SK-N-SH (cell line): ENCODE measurements around the gene HMGCL.

Experiments
- RFX5 ChIP-seq: IDR thresholded peaks from 2 replicates; pipeline ENCODE4 v1.6.1; 2012; ENCODE audit warnings: mild to moderate bottlenecking, improper control_type of control experiment, low read length
- RXRA ChIP-seq: IDR thresholded peaks from 2 replicates; pipeline ENCODE4 v1.4.0; 2012; ENCODE audit warnings: low read depth, mild to moderate bottlenecking, borderline replicate concordance
- TF ChIP-seq, protein P1 (sequence below): fragments of 200-600 bp; sonication (generic); IDR thresholded peaks from 2 replicates; pipeline ENCODE4 v1.6.1; 2017; ENCODE audit warnings: antibody characterized with exemption, mild to moderate bottlenecking, moderate library complexity
- TF ChIP-seq, protein P2 (sequence below): IDR thresholded peaks from 2 replicates; pipeline ENCODE4 v1.4.0; 2012; ENCODE audit warnings: low read depth, borderline replicate concordance
- TF ChIP-seq, protein P3 (sequence below): fragments of 150-350 bp; IDR thresholded peaks from 2 replicates; pipeline ENCODE4 v1.6.1; 2017; ENCODE audit warnings: antibody characterized with exemption, low read length, low read depth, borderline replicate concordance

DNA sequence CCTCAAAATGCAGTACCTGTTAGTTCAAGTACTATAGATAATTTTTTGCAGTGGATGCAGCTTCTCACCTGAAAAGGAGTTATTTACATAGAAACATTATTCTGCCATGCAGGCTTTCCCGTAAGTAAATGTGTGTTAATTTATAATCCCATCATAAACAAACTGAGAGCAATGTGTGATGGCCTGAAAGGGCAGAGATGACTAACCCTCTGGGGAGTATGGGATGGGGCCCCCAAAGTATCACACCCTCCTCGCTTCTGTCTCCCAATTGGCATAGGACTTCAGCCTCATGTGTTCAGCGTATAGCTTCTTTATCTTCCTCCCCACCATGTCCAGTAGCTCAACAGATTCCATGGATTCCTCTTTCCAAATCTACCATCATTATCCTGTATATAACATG is 7.6 kb downstream of the HMGCL start:
- TF ChIP-seq, protein P1, sequence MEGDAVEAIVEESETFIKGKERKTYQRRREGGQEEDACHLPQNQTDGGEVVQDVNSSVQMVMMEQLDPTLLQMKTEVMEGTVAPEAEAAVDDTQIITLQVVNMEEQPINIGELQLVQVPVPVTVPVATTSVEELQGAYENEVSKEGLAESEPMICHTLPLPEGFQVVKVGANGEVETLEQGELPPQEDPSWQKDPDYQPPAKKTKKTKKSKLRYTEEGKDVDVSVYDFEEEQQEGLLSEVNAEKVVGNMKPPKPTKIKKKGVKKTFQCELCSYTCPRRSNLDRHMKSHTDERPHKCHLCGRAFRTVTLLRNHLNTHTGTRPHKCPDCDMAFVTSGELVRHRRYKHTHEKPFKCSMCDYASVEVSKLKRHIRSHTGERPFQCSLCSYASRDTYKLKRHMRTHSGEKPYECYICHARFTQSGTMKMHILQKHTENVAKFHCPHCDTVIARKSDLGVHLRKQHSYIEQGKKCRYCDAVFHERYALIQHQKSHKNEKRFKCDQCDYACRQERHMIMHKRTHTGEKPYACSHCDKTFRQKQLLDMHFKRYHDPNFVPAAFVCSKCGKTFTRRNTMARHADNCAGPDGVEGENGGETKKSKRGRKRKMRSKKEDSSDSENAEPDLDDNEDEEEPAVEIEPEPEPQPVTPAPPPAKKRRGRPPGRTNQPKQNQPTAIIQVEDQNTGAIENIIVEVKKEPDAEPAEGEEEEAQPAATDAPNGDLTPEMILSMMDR = no peak
- TF ChIP-seq RFX5 (no peak), RXRA (no peak)
- TF ChIP-seq, protein P2, sequence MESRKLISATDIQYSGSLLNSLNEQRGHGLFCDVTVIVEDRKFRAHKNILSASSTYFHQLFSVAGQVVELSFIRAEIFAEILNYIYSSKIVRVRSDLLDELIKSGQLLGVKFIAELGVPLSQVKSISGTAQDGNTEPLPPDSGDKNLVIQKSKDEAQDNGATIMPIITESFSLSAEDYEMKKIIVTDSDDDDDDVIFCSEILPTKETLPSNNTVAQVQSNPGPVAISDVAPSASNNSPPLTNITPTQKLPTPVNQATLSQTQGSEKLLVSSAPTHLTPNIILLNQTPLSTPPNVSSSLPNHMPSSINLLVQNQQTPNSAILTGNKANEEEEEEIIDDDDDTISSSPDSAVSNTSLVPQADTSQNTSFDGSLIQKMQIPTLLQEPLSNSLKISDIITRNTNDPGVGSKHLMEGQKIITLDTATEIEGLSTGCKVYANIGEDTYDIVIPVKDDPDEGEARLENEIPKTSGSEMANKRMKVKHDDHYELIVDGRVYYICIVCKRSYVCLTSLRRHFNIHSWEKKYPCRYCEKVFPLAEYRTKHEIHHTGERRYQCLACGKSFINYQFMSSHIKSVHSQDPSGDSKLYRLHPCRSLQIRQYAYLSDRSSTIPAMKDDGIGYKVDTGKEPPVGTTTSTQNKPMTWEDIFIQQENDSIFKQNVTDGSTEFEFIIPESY = no peak
- TF ChIP-seq, protein P3, sequence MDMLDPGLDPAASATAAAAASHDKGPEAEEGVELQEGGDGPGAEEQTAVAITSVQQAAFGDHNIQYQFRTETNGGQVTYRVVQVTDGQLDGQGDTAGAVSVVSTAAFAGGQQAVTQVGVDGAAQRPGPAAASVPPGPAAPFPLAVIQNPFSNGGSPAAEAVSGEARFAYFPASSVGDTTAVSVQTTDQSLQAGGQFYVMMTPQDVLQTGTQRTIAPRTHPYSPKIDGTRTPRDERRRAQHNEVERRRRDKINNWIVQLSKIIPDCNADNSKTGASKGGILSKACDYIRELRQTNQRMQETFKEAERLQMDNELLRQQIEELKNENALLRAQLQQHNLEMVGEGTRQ = no peak
